ENCODE results near the gene HGS.
A peak's percentile ranks its signal among the peaks of the same experiment; 100 is the strongest.
"Not testable (repeated sequence)": the region's sequence is repeated elsewhere in the genome, so short reads cannot be mapped to it uniquely, and the experiment has no call there.

HGS gene

DNA sequence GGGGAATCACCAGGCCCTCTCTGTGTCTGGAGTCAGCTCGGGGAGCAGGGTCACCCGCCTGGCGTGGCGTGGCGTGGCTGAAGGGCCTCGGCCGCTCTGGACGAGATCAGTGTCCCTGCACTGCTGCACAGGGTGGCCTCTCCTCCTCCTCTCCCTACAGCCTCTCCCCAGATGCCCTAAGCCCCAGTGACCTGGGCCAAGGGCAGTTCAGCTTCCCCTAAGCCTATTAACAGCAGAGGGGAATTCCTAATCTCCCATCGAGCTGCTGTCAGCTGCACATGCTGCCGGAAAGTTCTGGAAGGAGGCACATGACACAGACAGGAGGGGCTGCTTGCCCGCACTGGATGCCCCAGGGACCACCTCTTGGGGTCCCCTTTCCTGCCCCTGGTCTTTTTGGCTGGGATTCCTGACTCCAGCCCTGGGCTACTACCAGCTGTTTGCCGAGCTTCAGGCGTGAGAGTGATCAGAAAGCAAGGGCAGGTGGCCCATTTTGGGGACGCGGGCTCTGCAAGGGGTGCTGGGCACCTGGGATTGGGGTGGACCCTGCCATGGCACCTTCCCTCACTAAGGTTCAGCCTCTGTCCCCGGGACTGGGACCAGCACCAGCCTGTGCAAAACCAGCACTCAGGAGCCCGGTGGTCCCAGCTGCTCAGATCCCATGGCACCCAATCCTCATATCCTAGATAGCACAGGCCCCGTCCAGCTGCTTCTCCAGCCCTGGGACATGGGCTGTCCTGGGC is 28.3 kb upstream of the HGS start:
- DNase-seq, result no peak
- intact Hi-C loops (cut with DNase I), result no loop called here

- intact Hi-C loops (cut with DNase I), result no loop called here
- no peak for DNase-seq
Measured at GRCh38 chr17:81656118-81656743, 27.6 kb upstream of the HGS start, which contains the start of gene PDE6G. Gene PDE6G (minus strand): TSS chr17:81656542. CDS start chr17:81653305, 3,237 bp downstream.

DNA sequence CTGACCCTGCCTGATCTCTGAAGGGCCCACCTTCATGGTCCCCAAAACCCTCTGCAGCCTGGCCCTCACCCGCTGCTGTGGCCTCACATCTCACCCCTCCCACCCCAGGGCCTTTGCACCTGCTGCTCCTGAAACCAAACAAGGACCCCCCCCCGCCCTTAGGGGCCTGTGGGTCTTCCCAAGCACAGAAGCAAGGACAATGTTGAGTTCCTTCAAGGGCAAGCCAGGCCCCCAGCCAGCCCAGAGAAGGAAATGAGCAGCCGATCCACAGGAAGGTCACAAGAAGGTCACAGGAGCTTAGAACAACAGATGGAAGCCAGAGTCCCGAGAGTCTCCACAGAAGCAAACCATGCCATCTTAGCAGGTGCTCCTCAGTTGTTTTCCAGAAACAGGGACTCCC is 27.0 kb upstream of the HGS start:
- no peak for DNase-seq
- intact Hi-C loops (cut with DNase I), result no loop called here

DNA sequence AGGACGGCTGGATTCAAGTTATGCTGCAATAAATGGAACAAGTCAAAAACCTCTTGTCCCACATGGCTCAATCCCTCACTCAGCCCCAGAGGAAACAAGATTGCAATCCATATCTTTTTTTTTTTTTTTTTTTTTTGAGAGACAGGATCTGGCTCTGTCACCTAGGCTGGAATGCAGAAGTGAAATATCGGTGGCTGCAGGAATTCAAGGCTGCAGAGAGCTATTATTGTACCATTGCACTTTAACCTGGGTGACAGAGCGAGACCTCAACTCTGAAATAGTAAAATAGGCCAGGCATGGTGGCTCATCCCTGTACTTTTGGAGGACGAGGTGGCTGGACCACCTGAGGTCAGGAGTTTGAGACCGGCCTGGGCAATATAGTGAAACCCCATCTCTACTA is 24.8 kb upstream of the HGS start:
- intact Hi-C loops (cut with DNase I), result no loop called here
- no peak for DNase-seq

GRCh38 chr17:81660441-81660840 is 23.4 kb upstream of the HGS start:
- no peak for DNase-seq
- intact Hi-C loops (cut with DNase I), result no loop called here

DNA sequence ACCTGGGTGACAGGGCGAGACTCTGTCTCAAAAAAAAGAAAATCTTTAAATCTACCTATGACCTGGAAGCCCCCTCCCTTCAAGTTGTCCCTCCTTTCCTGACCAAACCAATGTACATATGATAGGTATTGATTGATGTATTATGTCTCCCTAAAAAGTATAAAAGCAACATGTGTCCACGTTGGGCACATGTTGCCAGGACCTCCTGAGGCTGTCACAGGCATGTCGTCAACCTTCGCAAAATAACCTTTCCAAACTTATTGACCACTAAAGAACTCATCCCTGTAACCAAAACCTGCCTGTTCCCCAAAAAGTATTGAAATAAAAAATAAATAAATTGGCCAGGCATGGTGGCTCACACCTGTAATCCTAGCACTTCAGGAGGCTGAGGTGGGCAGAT is 21.8 kb upstream of the HGS start:
- intact Hi-C loops (cut with DNase I), result no loop called here
- DNase-seq, result no peak

DNA sequence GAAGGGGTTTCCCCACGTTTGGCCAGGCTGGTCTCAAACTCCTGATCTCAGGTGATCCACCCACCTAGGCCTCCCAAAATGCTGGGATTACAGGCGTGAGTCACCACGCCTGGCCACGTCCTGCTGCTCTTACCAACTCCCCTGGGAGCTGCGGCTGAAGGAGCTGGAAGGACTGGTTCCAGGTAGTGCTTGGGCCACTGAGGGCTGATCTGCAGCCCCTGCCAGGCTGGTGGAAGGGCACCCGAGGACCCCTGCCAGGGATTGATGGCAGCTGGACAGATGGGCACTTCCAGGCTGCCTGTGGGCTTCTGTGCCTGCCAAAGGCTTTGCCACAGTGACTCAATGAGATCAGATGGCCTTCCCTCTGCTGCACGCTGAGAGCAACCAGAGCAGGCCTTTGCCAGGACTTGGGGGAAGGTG is 19.8 kb upstream of the HGS start:
- DNase-seq, result no peak
- intact Hi-C loops (cut with DNase I), result no loop called here

- DNase-seq, result peak in 8 of 10 donors; percentile 28 to 93 (median 60)
- intact Hi-C loops (cut with DNase I), result loop anchor here (2.0 kb wide), 1 partner anchor 29 kb away; the partner anchor contains the start of genes NPLOC4 and TSPAN10
Measured at GRCh38 chr17:81665205-81666091, 18.4 kb upstream of the HGS start.

DNA sequence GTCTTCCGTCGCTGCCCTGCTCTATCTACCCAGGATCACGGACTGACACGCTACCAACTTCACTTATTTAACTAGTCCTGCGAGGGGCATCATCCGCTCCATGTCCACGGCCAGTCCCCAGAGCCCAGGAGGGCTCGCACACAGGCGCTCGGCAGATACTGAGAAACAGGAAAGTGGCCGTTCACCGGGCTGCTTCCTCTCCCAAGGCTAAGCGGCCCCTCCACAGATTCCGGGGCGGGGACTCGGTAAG is 17.8 kb upstream of the HGS start:
- no peak for DNase-seq
- intact Hi-C loops (cut with DNase I), result loop anchor here (2.0 kb wide), 1 partner anchor 29 kb away; the partner anchor contains the start of genes NPLOC4 and TSPAN10

DNA sequence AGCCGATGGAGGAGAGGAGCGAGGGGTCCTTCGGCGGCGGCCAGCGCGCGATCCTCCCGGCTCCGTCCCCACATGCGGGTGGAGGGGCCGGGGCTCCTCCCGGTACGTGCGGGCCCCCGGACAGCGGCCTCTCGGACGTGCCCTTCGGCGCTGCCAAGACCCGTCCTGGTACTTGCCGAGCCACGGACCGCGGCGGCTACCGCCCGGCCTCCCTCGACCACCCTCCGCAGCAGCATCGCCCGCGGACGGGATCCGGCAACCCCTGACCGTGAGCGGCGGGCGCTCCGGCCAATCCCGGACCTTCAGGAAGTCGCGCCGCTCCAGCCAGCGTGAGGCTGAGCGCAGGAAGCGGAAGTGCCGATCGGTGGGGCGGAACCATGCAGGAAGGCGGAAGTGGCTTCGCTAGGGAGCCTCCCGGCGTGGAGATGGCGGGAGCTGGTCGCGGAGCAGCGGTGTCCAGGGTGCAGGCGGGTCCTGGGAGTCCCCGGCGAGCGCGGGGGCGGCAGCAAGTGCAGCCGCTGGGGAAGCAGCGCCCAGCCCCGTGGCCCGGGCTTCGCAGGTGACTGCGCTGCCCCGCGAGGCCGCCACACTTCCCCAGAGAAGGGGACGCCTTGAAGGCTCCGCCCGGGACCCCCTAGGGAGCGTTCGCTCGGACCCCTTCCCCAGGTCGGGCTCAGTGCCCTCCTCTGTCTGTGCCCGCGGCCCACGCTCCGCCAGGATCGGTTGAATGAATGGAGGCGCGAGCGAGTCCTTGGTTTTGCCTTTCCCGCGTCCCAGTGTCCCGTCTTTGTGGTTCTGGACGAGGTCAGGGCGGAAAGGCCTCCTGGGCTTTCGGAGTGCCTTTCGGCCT is 17.2 kb upstream of the HGS start, which contains the start of the genes CCDC137 and OXLD1:
TSS of gene CCDC137 (plus strand) at position 396 of the 850 bp plus-strand sequence. CDS start at position 426, 30 bp downstream.
TSS of gene OXLD1 (minus strand) at position 264 of the 850 bp plus-strand sequence. CDS start at position 236, 28 bp downstream.
- intact Hi-C loops (cut with DNase I), result loop anchor here (2.0 kb wide), 1 partner anchor 30 kb away; the partner anchor contains the start of genes NPLOC4 and TSPAN10
- peak; percentile 94 to 99 (median 98) for DNase-seq

GRCh38 chr17:81667754-81668153 is 16.1 kb upstream of the HGS start:
- no peak for DNase-seq
- intact Hi-C loops (cut with DNase I), result loop anchor here (2.0 kb wide), 1 partner anchor 31 kb away; the partner anchor contains the start of genes NPLOC4 and TSPAN10

DNA sequence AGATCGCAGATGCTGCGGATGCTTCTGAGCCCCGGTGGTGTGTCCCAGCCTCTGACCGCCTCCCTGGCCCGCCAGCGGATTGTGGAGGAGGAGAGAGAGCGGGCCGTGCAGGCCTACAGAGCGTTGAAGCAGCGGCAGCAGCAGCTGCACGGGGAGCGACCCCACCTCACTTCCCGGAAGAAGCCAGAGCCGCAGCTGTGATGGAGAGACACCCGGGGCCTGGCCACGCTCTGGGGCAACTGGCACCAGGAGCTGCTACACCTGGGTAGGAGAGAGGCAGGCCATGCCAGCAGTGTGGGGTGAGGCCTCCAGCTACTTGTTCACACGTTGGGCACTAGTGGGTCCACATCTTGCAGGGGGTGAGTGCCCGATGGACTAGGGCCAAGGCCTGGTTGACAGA is 11.3 kb upstream of the HGS start:
- intact Hi-C loops (cut with DNase I), result no loop called here
- no peak for DNase-seq

DNA sequence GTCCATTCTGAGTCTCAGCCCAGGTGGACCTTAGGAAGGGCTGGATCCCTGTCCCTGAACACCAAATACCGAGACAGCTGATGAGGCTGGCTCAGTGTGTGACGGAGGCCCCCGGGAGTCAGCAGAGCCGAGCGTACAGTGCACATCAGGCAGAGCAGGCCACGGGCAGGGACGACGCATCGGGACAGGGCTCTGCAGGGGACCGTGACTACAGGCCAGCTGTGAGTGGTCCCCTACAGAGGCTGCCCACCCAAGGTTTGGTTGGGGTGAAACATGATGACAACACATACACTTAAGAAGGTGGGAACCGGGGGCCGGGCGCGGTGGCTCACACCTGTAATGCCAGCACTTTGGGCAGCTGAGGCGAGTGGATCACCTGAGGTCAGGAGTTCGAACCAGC is 10.9 kb upstream of the HGS start:
- intact Hi-C loops (cut with DNase I), result no loop called here
- no peak for DNase-seq

DNA sequence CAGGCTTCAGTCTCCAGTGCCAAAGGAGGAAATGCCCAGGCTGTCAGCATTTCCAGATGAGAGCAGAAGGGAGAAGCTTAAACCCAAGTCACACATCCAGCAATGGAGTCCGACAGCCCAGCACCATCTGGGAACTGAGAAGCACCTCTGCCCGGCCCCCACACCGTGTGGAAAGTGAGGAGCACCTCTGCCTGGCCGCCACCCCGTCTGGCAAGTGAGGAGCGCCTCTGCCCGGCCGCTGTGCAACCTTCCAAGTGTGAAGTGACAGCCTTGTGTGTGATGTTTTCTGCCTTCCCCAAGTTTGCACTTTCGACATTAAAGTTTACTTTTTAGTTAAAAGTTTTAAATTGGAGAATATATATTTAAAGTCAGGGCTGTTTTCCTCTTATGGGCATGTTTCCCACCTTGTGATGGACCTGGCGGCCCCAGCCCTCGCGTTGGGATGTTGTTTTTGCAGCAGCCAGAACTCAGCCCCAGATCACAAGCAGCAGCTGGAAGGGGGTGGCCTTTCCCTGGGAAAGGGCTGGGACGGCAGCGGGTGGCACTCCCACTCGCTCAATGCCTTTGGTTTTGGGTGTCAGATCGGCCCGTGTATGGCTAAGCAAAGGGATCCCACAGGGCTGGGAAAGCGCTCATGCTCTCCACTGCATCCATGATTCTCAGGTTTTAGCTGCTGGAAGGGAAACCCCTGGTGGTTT is 10.1 kb upstream of the HGS start:
- intact Hi-C loops (cut with DNase I), result no loop called here
- no peak for DNase-seq

DNA sequence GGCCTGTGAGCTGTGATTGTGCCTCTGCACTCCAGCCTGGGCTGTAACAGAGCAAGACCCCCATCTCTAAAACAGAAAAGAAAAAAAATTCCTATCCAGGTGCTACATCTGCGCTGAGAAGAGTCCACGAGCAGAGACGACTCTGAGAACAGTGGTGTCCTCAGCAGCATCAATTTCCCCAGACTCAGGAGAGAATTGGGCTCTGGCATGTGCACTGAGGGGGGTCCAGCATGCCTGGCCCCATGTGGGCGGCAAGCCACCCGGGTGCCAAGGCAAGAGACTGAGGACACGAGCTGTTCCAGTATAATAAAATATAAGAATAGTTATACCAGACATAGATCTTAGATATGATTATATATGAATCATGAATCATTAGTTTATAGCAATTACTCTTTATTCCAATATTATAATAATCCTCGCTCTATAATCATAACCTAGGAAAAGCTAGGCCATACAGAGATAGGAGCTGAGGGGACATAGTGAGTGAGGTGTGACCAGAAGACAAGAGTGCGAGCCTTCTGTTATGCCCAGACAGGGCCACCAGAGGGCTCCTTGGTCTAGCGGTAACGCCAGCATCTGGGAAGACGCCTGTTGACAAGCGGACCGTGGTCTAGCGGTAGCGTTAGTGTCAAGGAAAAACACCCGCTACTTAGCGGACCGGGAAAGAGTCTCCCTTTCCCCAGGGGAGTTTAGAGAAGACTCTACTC is 8.1 kb upstream of the HGS start:
- DNase-seq, result peak in 8 of 10 donors; percentile 35 to 92 (median 48)
- intact Hi-C loops (cut with DNase I), result not testable (repeated sequence)

GRCh38 chr17:81676906-81677305 is 6.9 kb upstream of the HGS start:
- no peak for DNase-seq
- intact Hi-C loops (cut with DNase I), result no loop called here

GRCh38 chr17:81680150-81680549 is 3.7 kb upstream of the HGS start:
- DNase-seq, result no peak
- intact Hi-C loops (cut with DNase I), result loop anchor here (5.0 kb wide), 1 partner anchor 43 kb away; the partner anchor contains the start of genes NPLOC4 and TSPAN10

GRCh38 chr17:81681672-81682071 is 2.1 kb upstream of the HGS start:
- DNase-seq, result no peak
- intact Hi-C loops (cut with DNase I), result loop anchor here (5.0 kb wide), 1 partner anchor 44 kb away; the partner anchor contains the start of genes NPLOC4 and TSPAN10

Data from posterior cingulate gyrus (tissue), 11 donors.